CD1c-positive myeloid dendritic cell (primary cell): ENCODE results near the gene C12orf54.
A peak's percentile ranks its signal among the peaks of the same experiment; 100 is the strongest.
"Not testable (repeated sequence)": the region's sequence is repeated elsewhere in the genome, so short reads cannot be mapped to it uniquely, and the experiment has no call there.

Experiments used
- DNase-seq: peaks from one replicate; pipeline ENCODE4 v3.0.0-alpha.2; 2016; ENCODE audit errors: extremely low spot score

Gene C12orf54

DNA sequence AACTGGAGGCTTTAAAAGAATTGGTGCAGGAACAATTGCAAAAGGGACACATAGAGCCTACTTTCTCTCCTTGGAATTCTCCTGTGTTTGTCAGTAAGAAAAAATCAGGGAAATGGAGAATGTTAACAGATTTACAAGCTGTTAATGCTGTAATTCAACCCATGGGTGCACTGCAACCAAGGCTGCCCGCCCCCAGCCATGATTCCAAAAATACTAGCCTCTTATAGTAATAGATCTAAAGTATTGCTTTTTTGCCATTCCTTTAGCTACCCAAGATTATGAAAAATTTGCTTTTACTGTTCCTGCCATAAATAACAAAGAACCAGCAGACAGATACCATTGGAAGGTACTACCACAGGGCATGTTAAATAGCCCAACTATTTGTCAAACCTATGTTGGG is 27.8 kb downstream of the C12orf54 start:
- no peak for DNase-seq

DNA sequence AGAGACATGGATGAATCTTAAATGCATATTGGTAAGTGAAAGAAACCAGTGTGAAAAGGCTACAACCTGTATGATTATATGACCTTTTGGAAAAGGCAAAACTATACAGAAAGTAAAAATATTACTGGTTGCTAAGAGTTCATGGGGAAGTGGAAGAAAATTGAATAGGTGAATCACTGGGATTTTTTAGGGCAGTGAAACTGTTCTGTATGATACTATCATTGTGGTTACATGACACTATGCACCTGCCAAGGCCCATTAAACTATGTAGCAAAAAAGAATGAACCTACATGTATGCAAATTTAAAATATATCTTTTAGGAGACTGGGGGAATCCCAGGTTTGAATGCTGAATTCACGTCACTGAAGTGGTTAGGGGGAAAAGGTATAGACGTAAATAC is 30.6 kb downstream of the C12orf54 start:
- no peak for DNase-seq

DNA sequence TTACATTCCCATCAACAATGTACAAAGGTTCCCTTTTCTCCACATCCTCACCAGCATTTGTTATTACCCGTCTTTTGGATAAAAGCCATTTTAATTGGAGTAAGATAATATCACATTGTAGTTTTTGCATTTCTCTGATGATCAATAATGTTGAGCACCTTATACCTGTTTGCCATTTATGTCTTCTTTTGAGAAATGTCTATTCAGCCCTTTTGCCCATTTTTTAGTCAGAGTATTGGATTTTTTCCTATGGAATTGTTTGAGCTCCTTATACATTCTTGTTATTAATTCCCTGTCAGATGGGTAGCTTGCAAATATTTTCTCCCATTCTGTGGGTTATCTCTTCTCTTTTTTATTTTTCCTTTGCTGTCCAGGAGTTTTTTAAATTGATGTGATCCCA is 32.4 kb downstream of the C12orf54 start:
- DNase-seq: no peak

DNA sequence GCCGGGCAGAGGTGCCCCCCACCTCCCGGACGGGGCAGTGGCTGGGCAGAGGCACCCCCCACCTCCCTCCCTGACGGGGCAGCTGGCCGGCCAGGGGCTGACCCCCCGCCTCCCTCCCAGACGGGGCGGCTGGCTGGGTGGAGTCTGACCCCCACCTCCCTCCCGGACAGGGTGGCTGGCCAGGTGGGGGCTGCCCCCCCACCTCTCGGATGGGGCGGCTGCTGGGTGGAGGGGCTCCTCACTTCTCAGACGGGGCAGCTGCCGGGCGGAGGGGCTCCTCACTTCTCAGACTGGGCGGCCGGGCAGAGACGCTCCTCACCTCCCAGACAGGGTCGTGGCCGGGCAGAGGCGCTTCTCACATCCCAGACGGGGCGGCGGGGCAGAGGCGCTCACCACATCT is 38.1 kb downstream of the C12orf54 start:
- not testable (repeated sequence) for DNase-seq

DNA sequence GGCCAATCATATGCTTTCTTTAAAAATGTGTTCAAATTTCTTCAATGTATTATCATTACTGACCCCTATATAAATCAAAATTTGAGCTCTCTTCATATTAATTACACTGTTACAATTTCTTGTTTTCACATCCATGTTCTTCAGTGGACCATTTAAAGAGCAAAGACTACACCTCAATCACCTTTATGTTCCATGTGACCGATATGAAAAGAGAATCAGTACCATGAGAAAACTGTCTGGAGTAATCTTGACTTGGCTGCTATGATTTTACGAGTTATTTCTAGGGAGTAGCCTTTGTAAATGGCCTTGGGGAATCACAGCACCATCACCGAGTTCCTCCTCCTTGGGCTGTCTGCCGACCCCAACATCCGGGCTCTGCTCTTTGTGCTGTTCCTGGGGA is 43.0 kb downstream of the C12orf54 start, which contains the start of gene OR8S1:
Gene OR8S1 (plus strand): TSS at position 301 of the 400 bp plus-strand sequence. CDS start 0 bp downstream, at position 301.
- DNase-seq: no peak

DNA sequence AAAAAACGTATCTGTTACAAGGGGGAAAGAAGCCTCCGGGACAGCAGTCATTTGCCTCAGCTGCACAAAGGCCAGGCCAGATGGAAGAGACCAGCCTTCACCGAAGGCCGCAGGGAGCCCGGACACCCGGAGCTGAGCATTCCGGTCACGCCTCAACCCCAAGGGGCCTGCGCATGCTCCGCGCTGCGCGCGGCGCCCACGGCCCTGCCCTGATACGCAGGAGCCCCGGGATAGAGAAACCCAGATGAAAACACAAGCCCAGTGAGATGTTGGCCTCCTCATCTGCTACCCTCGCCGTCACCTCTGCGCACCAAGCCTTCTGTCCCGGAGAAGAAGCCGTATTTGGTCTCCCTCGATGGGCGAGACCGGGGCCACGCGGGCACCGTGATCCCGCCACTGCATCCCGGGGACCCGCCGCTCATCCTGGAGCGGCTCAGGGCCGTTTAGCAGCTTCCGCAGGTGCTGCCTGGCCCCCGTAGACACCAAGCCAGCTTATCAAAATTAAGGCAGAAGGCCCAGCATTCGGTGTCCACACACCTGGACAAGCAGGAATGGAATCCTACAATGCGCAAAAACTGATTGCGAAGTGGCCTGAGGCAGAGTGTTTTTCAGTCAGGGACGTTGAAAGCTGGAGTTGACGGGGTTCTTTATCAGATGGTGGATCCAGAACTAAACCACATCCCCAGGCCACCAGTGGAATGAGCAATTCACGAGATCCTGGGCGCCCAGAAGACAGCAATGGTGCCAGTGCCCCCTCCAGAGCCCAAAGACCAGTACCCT is 45.8 kb downstream of the C12orf54 start:
- no peak for DNase-seq

DNA sequence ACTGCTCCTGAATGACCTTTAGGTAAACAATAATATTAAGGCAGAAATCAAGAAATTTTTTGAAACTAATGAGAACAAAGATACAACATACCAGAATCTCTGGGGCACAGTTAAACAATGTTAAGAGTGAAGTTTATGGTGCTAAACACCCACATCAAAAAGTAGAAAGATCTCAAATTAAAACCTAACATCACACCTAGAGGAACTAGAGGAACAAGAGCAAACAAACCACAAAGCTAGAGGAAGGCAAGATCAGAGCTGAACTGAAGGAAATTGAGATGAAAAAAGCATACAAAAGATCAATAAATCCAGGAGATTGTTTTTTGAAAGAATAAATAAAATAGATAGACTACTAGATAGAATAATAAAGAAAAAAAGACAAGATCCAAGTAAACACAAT is 50.3 kb downstream of the C12orf54 start:
- DNase-seq: no peak

DNA sequence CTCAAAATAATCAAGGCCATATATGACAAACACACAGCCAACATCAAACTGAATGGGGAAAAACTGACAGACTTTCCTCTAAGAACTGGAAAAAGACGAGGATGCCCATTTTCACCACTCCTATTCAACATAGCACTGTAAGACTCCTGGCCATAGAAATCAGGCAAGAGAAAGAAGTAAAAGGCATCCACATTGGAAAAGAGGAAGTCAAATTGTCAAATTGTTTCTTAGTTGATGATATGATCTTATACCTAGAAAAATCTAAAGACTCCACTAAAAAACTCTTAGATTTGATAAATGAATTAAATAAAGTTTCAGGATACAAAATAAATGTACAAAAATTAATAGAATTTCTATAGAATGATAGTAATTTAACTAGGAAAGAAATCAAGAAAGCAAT is 54.3 kb downstream of the C12orf54 start:
- DNase-seq: no peak

DNA sequence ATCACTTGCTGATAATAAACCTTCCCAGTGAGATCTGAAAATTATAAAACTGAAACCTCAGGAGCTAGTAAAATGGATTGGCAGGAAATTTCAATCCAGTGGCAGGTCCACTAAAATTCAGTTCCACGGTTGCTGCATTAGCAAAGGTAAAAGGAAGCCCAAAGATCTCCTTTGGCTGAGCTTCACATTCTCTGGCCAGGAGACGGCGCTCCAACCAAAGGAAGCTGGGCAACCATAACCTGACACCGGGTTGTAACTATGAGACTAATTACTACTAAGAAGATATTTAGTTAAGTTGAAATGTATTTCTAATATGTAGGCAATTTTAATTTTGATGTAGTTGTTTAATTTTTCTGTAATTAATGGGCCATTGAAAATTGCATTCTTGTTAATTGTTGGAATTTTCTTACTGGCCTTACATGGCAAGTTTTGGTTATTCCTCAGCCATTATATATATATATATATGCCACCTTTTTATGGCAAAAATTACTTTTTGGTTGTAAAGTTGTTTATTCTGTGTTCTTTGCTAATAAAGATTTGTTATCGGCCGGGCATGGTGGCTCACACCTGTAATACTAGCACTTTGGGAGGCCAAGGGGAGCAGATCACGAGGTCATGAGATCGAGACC is 60.1 kb downstream of the C12orf54 start:
- peak; percentile 33 for DNase-seq

DNA sequence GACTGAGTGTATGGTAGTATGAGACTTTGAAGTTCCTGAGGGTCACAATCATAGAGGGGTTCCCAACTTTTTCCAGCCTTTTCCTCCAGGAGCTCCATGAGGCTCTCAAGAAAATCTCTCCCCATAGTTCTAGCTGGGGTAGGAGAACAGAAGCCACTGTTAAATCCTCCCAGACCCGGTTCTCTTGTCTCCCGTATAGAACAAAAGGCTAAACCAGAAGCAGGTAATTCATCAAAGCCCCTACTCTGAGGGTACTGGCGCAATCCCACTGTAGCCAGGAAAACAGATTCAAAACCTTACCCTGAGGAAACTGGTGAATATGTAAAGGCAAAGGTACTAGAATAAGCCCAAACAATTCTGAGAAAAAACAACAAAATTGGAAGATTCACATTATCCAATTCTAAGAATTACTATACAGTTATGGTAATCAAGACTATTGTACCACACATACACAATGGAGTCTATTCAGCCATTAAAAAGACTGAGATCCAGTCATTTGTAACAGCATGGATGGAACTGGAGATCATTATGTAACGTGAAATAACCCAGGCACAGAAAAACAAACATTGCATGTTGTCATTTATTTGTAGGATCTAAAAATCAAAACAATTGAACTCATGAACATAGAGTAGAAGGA is 63.7 kb downstream of the C12orf54 start:
- no peak for DNase-seq
